Stomach smooth muscle (tissue), 2 donors: ENCODE data around the gene PHACTR3.

ENCODE experiments used
- H3K27ac ChIP-seq: one replicate; pipeline ENCODE4 v1.7.0; 2013; ENCODE audit warnings: mild to moderate bottlenecking, low read length, inconsistent platforms
- H3K27me3 ChIP-seq, 2 donors: one replicate each; pipeline ENCODE4 v1.7.0; 2013; ENCODE audit warnings: low read length in 2 of 2; ENCODE audit not compliant: insufficient read depth in 2 of 2, control insufficient read depth in 1 of 2
- H3K36me3 ChIP-seq, 2 donors: one replicate each; pipeline ENCODE4 v1.7.0; 2013; ENCODE audit warnings: low read length in 2 of 2; ENCODE audit not compliant: control insufficient read depth in 2 of 2, insufficient read depth in 2 of 2
- H3K4me1 ChIP-seq: one replicate; pipeline ENCODE4 v1.7.0; 2013; ENCODE audit warnings: low read length; ENCODE audit not compliant: control insufficient read depth, insufficient read depth
- H3K4me3 ChIP-seq, 2 donors: one replicate each; pipeline ENCODE4 v1.7.0; 2013; ENCODE audit warnings: low read length in 2 of 2
- H3K9ac ChIP-seq, 2 donors: one replicate each; pipeline ENCODE4 v1.7.0; 2013; ENCODE audit warnings: low read length in 2 of 2, mild to moderate bottlenecking in 1 of 2
- H3K9me3 ChIP-seq, 2 donors: one replicate each; pipeline ENCODE4 v1.7.0; 2013; ENCODE audit warnings: low read length in 2 of 2; ENCODE audit not compliant: control insufficient read depth in 2 of 2
- donor health status: healthy.
- donor health status: Pancreatic carcinoma.

PHACTR3 gene

GRCh38 chr20:59831916-59832270, 227.6 kb downstream of the PHACTR3 start:
- peaks cover 9% of the 10 kb centered on the region for H3K4me1 ChIP-seq
- peaks cover 0 to 9% of the 10 kb centered on the region in 2 donors for H3K27me3 ChIP-seq
- H3K9me3 ChIP-seq = no peaks in the 10 kb centered on the region
- no peak overlapping the region for H3K27ac ChIP-seq
- no peaks in the 10 kb centered on the region for H3K36me3 ChIP-seq
- H3K9ac ChIP-seq = no peak overlapping the region
- no peak overlapping the region for H3K4me3 ChIP-seq

GRCh38 chr20:59832406-59833363, 228.3 kb downstream of the PHACTR3 start:
- Histone ChIP-seq H3K36me3 (no peaks in the 10 kb centered on the region), H3K9me3 (no peaks in the 10 kb centered on the region), H3K4me3 (no peak overlapping the region), H3K27me3 (peaks cover 0 to 12% of the 10 kb centered on the region in 2 donors), H3K27ac (no peak overlapping the region), H3K4me1 (peaks cover 9% of the 10 kb centered on the region), H3K9ac (no peak overlapping the region)

GRCh38 chr20:59835057-59835447, 230.7 kb downstream of the PHACTR3 start:
- no peak overlapping the region for H3K4me3 ChIP-seq
- H3K9me3 ChIP-seq = no peaks in the 10 kb centered on the region
- H3K4me1 ChIP-seq = peaks cover 9% of the 10 kb centered on the region
- H3K36me3 ChIP-seq = no peaks in the 10 kb centered on the region
- H3K27ac ChIP-seq = no peak overlapping the region
- H3K9ac ChIP-seq = no peak overlapping the region
- H3K27me3 ChIP-seq = peaks cover 11 to 23% of the 10 kb centered on the region in 2 donors

- H3K27me3 ChIP-seq = peaks cover 16 to 27% of the 10 kb centered on the region in 2 donors
- H3K27ac ChIP-seq = no peak overlapping the region
- H3K9ac ChIP-seq = no peak overlapping the region
- peak overlapping the region in 1 of 2 donors; percentile 58 for H3K4me3 ChIP-seq
- H3K9me3 ChIP-seq = no peaks in the 10 kb centered on the region
- no peaks in the 10 kb centered on the region for H3K36me3 ChIP-seq
- peaks cover 9% of the 10 kb centered on the region for H3K4me1 ChIP-seq
Observed at GRCh38 chr20:59835448-59836395, 231.4 kb downstream of the PHACTR3 start.

- H3K27me3 ChIP-seq = peaks cover 17 to 25% of the 10 kb centered on the region in 2 donors
- no peaks in the 10 kb centered on the region for H3K36me3 ChIP-seq
- H3K27ac ChIP-seq = no peak overlapping the region
- no peak overlapping the region for H3K9ac ChIP-seq
- H3K4me1 ChIP-seq = peaks cover 9% of the 10 kb centered on the region
- no peak overlapping the region for H3K4me3 ChIP-seq
- no peaks in the 10 kb centered on the region for H3K9me3 ChIP-seq
Observed at GRCh38 chr20:59836767-59837166, 232.4 kb downstream of the PHACTR3 start.

- Histone ChIP-seq H3K4me1 (peaks cover 9% of the 10 kb centered on the region), H3K27me3 (peaks cover 23 to 24% of the 10 kb centered on the region in 2 donors), H3K9ac (no peak overlapping the region), H3K4me3 (no peak overlapping the region), H3K9me3 (no peaks in the 10 kb centered on the region), H3K36me3 (no peaks in the 10 kb centered on the region), H3K27ac (no peak overlapping the region)
Observed at GRCh38 chr20:59837623-59838394, 233.5 kb downstream of the PHACTR3 start.

GRCh38 chr20:59839400-59839799, 235.1 kb downstream of the PHACTR3 start:
- Histone ChIP-seq H3K9ac (no peak overlapping the region), H3K27me3 (peaks cover 23% of the 10 kb centered on the region in 2 donors)

GRCh38 chr20:59845472-59845871, 241.1 kb downstream of the PHACTR3 start:
- Histone ChIP-seq H3K4me3 (no peak overlapping the region), H3K27me3 (peaks cover under 1 to 8% of the 10 kb centered on the region in 2 donors), H3K36me3 (no peaks in the 10 kb centered on the region), H3K9ac (no peak overlapping the region), H3K4me1 (no peaks in the 10 kb centered on the region), H3K9me3 (no peaks in the 10 kb centered on the region), H3K27ac (no peak overlapping the region)

More at GRCh38 chr20:59839400-59839799, 235.1 kb downstream of the PHACTR3 start:
- no peaks in the 10 kb centered on the region for H3K9me3 ChIP-seq
- H3K36me3 ChIP-seq = no peaks in the 10 kb centered on the region
- no peak overlapping the region for H3K4me3 ChIP-seq
- peaks cover 9% of the 10 kb centered on the region for H3K4me1 ChIP-seq
- no peak overlapping the region for H3K27ac ChIP-seq

- H3K9ac ChIP-seq = no peak overlapping the region
- no peak overlapping the region for H3K4me3 ChIP-seq
- H3K9me3 ChIP-seq = no peaks in the 10 kb centered on the region
- H3K27ac ChIP-seq = no peak overlapping the region
- H3K27me3 ChIP-seq = no peaks in the 10 kb centered on the region
- no peaks in the 10 kb centered on the region for H3K4me1 ChIP-seq
- H3K36me3 ChIP-seq = no peaks in the 10 kb centered on the region
Observed at GRCh38 chr20:59848182-59848581, 243.8 kb downstream of the PHACTR3 start.

- H3K9me3 ChIP-seq = no peaks in the 10 kb centered on the region
- no peak overlapping the region for H3K4me3 ChIP-seq
- no peaks in the 10 kb centered on the region for H3K27me3 ChIP-seq
- no peaks in the 10 kb centered on the region for H3K4me1 ChIP-seq
- H3K9ac ChIP-seq = no peak overlapping the region
- H3K36me3 ChIP-seq = no peaks in the 10 kb centered on the region
- H3K27ac ChIP-seq = no peak overlapping the region
Observed at GRCh38 chr20:59850018-59850641, 245.8 kb downstream of the PHACTR3 start.
